ENCODE data around the gene MYOF.

GRCh38 chr10:93422118-93422517, 60.0 kb downstream of the MYOF start:
- TF ChIP-seq, protein P1, sequence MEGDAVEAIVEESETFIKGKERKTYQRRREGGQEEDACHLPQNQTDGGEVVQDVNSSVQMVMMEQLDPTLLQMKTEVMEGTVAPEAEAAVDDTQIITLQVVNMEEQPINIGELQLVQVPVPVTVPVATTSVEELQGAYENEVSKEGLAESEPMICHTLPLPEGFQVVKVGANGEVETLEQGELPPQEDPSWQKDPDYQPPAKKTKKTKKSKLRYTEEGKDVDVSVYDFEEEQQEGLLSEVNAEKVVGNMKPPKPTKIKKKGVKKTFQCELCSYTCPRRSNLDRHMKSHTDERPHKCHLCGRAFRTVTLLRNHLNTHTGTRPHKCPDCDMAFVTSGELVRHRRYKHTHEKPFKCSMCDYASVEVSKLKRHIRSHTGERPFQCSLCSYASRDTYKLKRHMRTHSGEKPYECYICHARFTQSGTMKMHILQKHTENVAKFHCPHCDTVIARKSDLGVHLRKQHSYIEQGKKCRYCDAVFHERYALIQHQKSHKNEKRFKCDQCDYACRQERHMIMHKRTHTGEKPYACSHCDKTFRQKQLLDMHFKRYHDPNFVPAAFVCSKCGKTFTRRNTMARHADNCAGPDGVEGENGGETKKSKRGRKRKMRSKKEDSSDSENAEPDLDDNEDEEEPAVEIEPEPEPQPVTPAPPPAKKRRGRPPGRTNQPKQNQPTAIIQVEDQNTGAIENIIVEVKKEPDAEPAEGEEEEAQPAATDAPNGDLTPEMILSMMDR (IDR thresholded peaks at IDR 0.05): no peak
- TF ChIP-seq POLR2A (IDR thresholded peaks at IDR 0.05) (no peak), POLR2AphosphoS5 (IDR thresholded peaks at IDR 0.05) (no peak)

All from suprapubic skin (tissue), 4 donors.